Lung (tissue), 12 donors: ENCODE measurements around the gene BLOC1S1. TPM values are rescaled to one million over a fixed set of nuclear protein-coding genes. Genes with fewer than 3 reads are reported as not detected.

Source experiments
- ATAC-seq: fragments of 200-7000 bp; cut with Tn5 transposase; one replicate; pipeline ENCODE4 v1.9.1; 2020; ENCODE audit warnings: moderate number of reproducible peaks; ENCODE audit not compliant: insufficient read depth, low FRiP score
- DNase-seq, 3 donors: peaks; one replicate each; pipeline ENCODE4 v3.0.0-alpha.2; 2013 to 2017
- H3K27ac ChIP-seq, 2 donors: one replicate each; pipeline ENCODE4 v1.5.1; 2013; ENCODE audit warnings: mild to moderate bottlenecking in 2 of 2, moderate library complexity in 2 of 2, control low read depth in 1 of 2, inconsistent platforms in 1 of 2, low read depth in 1 of 2, low read length in 1 of 2
- H3K27me3 ChIP-seq, 3 donors: one replicate each; pipeline ENCODE4 v1.5.1; 2013; ENCODE audit warnings: low read length in 2 of 3; ENCODE audit not compliant: control insufficient read depth in 3 of 3, insufficient read depth in 3 of 3
- H3K36me3 ChIP-seq, 4 donors: one replicate each; pipeline ENCODE4 v1.5.1; 2013; ENCODE audit warnings: low read length in 4 of 4, mild to moderate bottlenecking in 1 of 4, moderate library complexity in 1 of 4; ENCODE audit not compliant: control insufficient read depth in 4 of 4, insufficient read depth in 4 of 4
- H3K4me1 ChIP-seq, 5 donors: one replicate each; pipeline ENCODE4 v1.5.1; 2013; ENCODE audit warnings: low read length in 5 of 5, mild to moderate bottlenecking in 2 of 5, moderate library complexity in 1 of 5; ENCODE audit not compliant: control insufficient read depth in 5 of 5, insufficient read depth in 5 of 5
- H3K4me3 ChIP-seq: one replicate; pipeline ENCODE4 v1.5.1; 2013; ENCODE audit warnings: mild to moderate bottlenecking, control low read depth, moderate library complexity
- H3K9ac ChIP-seq, 2 donors: one replicate each; pipeline ENCODE4 v1.5.1; 2013; ENCODE audit warnings: low read length in 2 of 2, control low read depth in 1 of 2; ENCODE audit not compliant: insufficient read depth in 1 of 2
- H3K9me3 ChIP-seq, 4 donors: one replicate each; pipeline ENCODE4 v1.5.1; 2013; ENCODE audit warnings: low read length in 3 of 4, mild to moderate bottlenecking in 1 of 4, moderate library complexity in 1 of 4; ENCODE audit not compliant: control insufficient read depth in 4 of 4, insufficient read depth in 3 of 4
- CTCF ChIP-seq: IDR thresholded peaks from 2 replicates; pipeline ENCODE4 v1.5.1; 2012; ENCODE audit warnings: mild to moderate bottlenecking; ENCODE audit errors: control extremely low read depth, extremely low read depth
- WGBS, 2 donors: extraction: QIAGEN DNeasy Blood & Tissue Kit; methylation state at CpG; one replicate each; pipeline ENCODE4 v1.1.7; 2013; 5-methylcytosine and 5-hydroxymethylcytosine counted together
- polyA plus RNA-seq, 2 donors: library from polyadenylated mRNA; stranded (reverse); fragments of 200-250 nt; gene quantifications; one replicate each; pipeline ENCODE4 v1.2.1, GENCODE V29; 2013
- total RNA-seq, 2 donors: library from RNA; depleted of rRNA in 1 of 2; stranded (reverse); fragments of >200 nt in 1 of 2; gene quantifications; one replicate each; pipeline ENCODE4 v1.2.1, GENCODE V29; 2014 to 2021
- donor health status: control.
- donor health status: control.
- donor health status: Bipolar disorder and iron deficiency.
- donor health status: healthy.
- donor health status: DM: yes; HTN: yes; CAD: no.

Gene BLOC1S1
- total and polyA plus RNA-seq, 4 donors, result 53.9 to 374 (median 242) TPM

- no peaks in the 10 kb centered on the region for H3K27me3 ChIP-seq
- H3K36me3 ChIP-seq, result peaks cover 0 to 3% (median 0%) of the 10 kb centered on the region in 4 donors
- no peak overlapping the region for H3K4me3 ChIP-seq
- no peak for TF ChIP-seq CTCF
- ATAC-seq, result no peak
- no peaks in the 10 kb centered on the region for H3K9me3 ChIP-seq
- H3K4me1 ChIP-seq, result peaks cover 0 to 29% (median 5%) of the 10 kb centered on the region in 5 donors
- no peak overlapping the region for H3K9ac ChIP-seq
- H3K27ac ChIP-seq, result no peak overlapping the region
- no peak for DNase-seq
- WGBS, 2 donors, result 82 to 88% methylated on average over 4 of the region's 4 CpGs
These were observed 16.4 kb downstream of the BLOC1S1 start for GRCh38 chr12:55732288-55732687.

GRCh38 chr12:55733021-55733555 is 17.2 kb downstream of the BLOC1S1 start:
- no peaks in the 10 kb centered on the region for H3K36me3 ChIP-seq
- H3K4me1 ChIP-seq, result peaks cover 0 to 30% (median 5%) of the 10 kb centered on the region in 5 donors
- H3K27me3 ChIP-seq, result no peaks in the 10 kb centered on the region
- no peak for TF ChIP-seq CTCF
- ATAC-seq, result no peak
- DNase-seq, result no peak
- 92 to 95% methylated on average over 14 of the region's 14 CpGs for WGBS, 2 donors
- no peak overlapping the region for H3K27ac ChIP-seq
- H3K9ac ChIP-seq, result no peak overlapping the region
- no peaks in the 10 kb centered on the region for H3K9me3 ChIP-seq
- no peak overlapping the region for H3K4me3 ChIP-seq

- H3K4me1 ChIP-seq, result peaks cover 0 to 32% (median 5%) of the 10 kb centered on the region in 5 donors
- H3K4me3 ChIP-seq, result no peak overlapping the region
- no peak for TF ChIP-seq CTCF
- ATAC-seq, result no peak
- H3K9me3 ChIP-seq, result no peaks in the 10 kb centered on the region
- no peaks in the 10 kb centered on the region for H3K27me3 ChIP-seq
- DNase-seq, result no peak
- H3K9ac ChIP-seq, result no peak overlapping the region
- WGBS, 2 donors, result 72 to 85% methylated on average over 2 of the region's 2 CpGs
- no peaks in the 10 kb centered on the region for H3K36me3 ChIP-seq
- H3K27ac ChIP-seq, result no peak overlapping the region
These were observed 18.0 kb downstream of the BLOC1S1 start for GRCh38 chr12:55733858-55734257.

GRCh38 chr12:55734595-55734994 is 18.7 kb downstream of the BLOC1S1 start:
- Histone ChIP-seq H3K27ac (no peak overlapping the region), H3K4me3 (no peak overlapping the region), H3K4me1 (peaks cover 0 to 32% (median 5%) of the 10 kb centered on the region in 5 donors), H3K36me3 (no peaks in the 10 kb centered on the region), H3K27me3 (no peaks in the 10 kb centered on the region), H3K9ac (no peak overlapping the region), H3K9me3 (no peaks in the 10 kb centered on the region)
- TF ChIP-seq CTCF, result no peak
- DNase-seq (no peak), ATAC-seq (no peak)
- WGBS, 2 donors, result 91 to 94% methylated on average over 3 of the region's 3 CpGs
